HG03139 (cell line): ENCODE measurements around the gene LOXL3.

Experiments
- ATAC-seq: cut with Tn5 transposase; IDR thresholded peaks from one replicate; pipeline ENCODE4 v1.9.1; 2021; ENCODE audit not compliant: unreplicated experiment

The LOXL3 gene

DNA sequence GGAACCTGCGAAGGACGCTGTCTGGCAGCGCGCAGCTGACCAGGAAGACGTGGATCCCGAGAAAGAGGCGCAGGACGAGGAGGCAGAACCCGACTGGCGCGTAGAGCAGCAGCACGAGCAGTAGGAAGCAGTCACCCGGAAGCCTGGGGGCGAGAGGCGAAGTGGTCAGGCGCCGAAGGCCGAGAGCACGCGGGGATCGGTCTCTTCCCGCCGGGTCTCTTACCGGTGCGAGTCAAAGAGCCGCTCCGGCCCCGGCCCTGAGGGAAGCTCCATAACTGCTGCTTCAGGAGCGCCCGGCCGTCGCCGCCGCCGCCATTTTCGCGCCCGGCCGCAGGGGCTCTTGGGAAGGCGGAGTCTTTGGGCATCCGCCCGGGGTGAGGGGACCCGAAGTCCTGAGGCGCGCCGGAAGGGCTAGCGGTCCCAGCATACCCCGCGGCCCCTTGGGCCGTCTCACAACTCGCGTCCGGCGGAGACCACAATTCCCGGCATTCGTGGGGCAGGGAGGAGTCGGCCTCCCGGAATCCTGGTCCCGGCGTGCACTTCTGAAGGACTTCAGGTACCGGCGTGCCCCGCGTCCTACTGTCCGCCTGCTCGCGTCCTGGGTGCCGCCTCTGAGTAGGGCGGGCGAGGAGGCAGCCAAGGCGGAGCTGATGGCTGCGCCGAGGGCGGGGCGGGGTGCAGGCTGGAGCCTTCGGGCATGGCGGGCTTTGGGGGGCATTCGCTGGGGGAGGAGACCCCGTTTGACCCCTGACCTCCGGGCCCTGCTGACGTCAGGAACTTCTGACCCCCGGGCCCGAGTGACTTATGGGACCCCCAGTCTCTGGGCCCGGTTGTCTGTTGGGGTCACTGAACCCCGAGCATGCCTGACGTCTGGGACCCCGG lies 24.1 kb downstream of the LOXL3 start, which contains the start of the genes AUP1 and HTRA2:
AUP1 (minus strand) TSS at position 350 of the 882 bp plus-strand sequence; CDS start at position 273, 77 bp downstream.
HTRA2 (plus strand) TSS at position 577 of the 882 bp plus-strand sequence; CDS start at position 651, 74 bp downstream.
- ATAC-seq: peak; percentile 71

DNA sequence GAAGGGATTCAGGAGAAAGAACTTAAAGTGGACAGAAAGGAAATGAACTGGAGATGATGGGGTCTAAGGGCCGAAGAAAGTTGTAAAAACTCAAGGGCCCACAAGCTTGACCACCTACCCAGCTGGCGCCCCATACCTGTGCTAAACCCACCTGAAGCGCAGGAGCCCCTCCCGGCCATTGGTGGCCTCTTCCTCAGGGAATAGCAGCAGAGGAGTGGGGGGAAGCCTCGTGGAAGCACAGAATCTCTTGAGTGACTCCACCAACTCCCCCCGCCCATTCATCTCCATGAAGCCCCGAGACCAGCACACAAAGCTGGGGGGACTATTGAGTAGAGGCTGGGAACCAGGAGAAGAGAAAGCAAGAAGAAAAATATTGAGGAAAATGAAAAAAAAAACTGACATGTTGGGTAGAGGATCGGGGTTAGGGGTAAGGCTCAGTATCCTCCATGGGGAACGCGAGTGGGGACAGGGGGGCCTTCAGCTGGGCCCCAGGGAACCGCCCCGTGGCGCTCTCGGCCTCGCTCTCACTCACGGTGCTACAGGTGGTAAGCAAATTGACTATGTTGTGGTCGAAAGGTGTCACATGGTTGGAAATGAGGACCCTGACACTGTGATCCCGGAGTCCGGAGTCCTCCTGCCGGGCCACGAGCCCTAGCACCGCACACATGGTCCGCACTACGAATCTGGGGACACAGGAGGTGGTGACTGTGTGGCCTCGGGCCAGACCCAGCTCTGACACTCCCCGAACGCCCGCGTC lies 25.0 kb downstream of the LOXL3 start:
- peak; percentile 12 for ATAC-seq

DNA sequence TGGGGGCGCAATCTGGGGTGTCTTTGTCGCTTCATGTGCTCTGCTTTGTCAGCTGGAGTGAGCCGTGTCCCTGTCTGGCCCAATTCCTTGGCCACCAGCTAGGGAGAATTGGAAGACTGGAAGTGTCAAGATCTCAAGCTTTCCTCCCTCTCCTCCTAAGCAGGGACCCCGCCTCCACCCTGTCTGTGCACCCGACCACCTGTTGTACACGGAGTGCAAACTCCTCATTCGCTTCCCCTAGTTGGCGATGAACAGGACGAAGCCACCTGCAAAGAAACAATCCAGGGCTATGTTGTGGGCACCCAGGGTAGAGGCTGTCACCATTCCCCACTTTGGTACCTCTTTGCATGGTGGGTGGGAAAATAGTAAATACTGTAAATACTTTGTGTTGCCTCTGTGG lies 26.0 kb downstream of the LOXL3 start:
- ATAC-seq: no peak

DNA sequence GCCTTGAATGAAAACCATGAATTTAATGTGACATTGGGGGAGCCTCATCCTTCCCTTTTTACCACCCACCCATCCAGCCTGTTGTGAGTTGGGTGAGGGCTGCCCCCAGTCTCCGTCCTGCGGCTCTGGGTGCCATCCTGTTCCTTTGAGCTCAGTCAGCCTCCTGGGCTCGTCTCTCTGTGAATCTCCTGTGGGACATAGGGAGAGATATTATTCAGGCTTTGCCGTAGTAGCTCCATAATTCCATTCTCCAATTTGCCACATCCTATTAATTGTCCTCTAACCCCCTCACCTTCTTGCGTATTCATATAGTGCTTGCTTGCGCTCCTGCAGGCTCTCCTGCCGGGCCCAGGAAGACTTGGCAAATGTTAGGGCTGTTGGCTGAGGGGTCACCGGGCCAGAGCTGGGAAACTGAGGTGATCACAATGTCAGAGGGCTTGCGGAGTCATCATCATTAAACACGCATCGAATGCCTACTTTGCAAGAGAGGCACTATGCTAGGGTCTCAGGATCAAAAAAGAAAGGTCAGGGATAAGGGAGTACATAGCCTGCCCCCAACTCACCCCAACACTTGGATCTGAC lies 27.0 kb downstream of the LOXL3 start:
- no peak for ATAC-seq

DNA sequence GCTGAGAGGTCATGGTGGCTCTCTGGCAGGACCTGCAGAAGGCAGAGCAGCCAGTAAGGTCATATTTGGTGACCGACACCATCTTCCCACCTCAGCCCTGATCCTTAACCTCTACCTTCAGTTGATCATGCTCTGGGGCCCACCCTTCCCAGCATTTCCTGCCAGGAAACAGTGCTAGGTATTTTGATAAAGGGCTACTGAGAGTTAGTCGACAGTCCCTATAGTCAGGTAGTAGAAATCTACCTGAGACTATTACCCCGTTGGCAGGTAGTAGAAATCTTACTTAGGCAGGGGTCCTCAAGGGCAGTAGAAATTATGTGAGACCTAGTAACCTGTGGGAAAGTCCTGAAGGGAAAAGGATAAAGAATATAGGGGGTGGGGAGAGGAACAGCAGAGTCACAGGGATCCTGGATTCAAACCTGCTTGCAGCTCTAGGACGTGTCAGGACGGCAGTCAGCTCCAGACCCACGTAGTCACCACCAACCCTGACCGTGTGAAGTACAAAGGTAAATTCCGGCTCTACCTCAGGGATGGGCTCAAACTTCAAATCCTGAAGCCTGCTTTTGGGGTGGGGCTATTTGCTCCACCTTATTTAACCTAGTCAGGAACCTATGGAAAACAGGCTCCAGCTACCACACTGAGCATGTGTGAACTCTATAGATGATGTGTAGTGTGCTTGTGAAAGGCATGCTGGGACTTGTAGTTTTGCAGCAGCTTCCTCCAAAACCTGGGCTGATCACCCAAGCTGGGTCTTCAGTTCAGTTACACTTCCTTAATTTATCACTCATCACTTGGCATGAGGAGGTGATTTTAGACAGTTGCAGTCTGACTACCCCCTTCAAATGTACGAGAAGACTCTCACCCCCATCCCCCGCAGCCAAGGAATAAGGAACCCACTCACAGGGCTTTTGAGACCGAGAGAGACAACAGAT lies 27.8 kb downstream of the LOXL3 start, which contains the start of gene DQX1:
DQX1 (minus strand) TSS at position 515 of the 932 bp plus-strand sequence; CDS start at position 13, 502 bp downstream.
- no peak for ATAC-seq

DNA sequence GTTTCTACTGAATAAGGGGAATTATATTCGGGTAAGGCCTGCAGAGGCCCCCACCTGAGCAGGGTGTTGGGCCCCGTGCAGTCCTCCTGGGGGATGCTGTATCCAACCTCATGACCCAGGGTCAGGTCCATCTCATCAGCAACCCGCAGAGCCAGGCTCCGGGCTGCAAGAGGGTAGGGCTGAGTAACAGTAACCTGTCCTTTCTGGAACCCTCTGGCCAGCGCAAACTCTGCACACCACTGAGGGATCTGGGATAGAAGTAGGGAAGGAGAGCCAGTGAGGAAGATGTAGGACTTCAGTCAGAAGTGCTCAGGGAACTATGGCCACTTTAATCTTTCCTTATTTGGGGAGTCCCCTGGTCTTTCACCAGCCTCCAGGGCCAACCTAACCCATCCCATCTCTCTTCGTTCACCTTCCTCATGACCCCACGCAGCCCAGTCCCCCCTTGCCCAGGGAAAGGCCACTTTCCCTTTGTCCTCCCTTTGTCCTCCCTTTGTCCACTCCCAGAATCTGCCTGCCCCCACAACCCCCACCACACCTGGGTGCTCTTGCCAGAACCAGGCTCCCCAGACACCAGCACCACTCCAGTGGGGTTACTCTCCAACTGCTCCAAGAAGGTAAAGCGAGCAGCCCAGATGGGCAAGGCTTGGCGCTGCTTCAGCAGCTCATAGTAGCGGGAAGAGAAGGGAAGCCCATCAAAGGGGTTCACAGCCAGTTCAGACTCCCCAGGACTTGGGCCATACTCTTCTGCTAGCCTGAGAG lies 28.6 kb downstream of the LOXL3 start:
- no peak for ATAC-seq

DNA sequence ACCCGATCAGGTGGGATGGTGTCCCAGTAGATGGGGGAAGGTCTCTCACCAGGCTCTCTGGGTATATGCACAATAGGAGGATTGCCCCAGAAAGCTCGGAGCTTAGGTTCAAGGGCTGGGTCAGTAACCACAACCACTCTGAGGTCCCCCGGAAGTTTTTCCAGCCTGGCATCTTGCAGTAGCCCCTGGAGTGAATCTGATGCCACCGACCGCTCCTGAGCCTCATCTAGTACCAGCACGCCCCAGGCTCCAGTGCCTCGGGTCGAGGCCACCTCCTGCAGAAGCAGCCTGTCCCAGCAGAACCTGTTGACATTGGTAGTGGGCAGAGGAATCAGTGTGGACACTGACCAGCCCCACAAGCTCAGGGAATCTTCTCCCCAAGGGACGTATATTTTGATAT lies 29.7 kb downstream of the LOXL3 start:
- no peak for ATAC-seq

DNA sequence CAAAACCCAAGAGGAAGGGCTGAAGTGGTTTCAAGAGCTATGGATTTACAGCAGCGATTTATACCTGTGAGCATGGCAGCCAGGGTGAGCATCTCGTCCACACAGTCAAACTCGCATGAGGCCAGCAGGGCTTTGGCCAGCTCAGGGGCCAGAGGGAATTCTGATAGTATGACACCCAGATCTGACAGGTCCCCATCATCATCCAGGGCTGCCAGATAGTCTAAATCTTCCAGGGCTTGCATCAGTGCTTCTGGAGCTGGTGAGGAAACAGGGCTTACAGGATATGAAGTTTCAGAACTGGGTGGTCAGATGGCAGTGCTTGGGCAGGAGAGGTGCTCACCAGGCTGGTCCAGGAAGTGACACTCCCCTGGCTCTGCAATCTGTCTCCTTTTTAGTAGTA lies 31.2 kb downstream of the LOXL3 start:
- ATAC-seq: no peak

DNA sequence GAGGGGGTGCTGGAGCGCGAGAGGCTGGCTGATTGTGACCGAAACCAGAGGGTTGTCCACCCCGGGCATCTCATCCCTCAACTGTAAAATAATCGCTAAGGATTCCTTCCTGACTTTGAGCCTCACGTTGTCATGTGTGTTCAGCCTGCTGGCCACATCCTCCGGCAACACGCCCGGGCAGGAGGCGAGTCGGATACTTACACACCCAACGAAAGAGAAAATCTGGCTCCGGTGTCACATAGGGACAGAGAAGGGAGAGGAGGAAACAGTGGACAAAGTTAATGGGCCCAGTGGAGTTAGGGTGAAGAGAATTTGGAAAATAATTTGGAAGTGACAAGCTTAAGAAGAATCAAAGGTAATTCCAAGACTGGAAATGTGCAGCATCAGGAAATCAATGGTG lies 37.1 kb downstream of the LOXL3 start:
- no peak for ATAC-seq

DNA sequence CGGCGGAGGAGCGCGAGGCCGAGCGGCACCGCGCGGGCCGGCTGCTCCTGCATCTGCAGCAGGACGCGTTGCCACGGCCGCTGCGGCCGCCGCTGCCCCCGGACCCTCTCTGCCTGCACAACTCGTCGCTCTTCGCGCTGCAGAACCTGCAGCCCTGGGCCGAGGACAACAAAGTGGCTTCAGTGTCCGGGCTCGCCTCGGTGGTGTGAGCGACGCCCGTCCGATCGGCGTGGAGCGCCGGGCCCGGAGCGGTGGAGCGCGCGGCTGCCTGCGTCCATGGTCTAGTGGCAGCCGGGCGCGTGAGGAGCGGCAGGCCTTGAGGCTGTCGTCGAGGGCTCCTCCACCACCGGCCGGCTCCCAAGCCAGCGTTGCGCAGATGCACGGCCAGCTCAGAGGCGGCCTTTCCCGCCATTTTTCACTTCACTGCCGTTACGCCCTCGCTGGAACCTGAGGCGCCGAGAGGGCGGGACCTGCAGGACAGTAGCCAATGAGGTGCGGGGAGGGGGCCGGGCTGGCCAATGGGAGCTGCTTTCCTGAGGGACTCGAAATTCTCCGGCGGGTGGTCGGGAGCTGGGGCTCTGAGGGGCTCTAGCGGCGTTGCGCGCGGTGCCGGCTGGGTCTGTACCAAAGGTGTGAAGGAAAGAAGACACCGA lies 37.6 kb downstream of the LOXL3 start:
- peak; percentile 63 for ATAC-seq

DNA sequence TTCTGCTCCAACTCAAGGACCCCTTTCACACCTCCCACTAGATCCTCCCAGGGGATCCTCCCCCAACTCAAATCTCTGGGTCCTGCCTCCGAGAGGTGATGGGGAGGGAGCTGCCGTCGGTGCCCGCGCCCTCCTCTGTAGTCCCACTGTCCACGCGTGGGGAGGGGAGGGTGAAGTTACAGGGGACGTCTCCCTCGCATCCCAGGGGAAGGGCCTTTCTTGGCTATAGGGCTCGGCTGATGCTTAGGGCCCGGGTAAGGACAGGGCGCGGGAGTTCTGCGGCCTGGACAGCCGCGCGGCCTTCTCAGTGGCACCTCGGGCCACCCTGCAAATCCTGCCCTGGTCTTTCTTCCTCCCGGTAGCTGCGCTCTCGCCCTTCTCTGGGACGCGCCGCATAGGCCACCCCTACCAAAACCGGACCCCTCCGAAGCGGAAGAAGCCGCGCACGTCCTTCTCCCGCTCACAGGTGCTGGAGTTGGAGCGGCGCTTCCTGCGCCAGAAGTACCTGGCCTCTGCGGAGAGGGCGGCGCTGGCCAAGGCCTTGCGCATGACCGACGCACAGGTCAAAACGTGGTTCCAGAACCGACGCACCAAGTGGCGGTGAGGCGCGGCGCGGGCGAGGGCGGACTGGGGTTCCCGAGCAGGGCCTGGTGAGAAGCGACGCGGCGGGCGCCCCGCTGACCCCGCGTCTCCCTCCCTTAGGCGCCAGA lies 38.3 kb downstream of the LOXL3 start:
- ATAC-seq: peak; percentile 29

DNA sequence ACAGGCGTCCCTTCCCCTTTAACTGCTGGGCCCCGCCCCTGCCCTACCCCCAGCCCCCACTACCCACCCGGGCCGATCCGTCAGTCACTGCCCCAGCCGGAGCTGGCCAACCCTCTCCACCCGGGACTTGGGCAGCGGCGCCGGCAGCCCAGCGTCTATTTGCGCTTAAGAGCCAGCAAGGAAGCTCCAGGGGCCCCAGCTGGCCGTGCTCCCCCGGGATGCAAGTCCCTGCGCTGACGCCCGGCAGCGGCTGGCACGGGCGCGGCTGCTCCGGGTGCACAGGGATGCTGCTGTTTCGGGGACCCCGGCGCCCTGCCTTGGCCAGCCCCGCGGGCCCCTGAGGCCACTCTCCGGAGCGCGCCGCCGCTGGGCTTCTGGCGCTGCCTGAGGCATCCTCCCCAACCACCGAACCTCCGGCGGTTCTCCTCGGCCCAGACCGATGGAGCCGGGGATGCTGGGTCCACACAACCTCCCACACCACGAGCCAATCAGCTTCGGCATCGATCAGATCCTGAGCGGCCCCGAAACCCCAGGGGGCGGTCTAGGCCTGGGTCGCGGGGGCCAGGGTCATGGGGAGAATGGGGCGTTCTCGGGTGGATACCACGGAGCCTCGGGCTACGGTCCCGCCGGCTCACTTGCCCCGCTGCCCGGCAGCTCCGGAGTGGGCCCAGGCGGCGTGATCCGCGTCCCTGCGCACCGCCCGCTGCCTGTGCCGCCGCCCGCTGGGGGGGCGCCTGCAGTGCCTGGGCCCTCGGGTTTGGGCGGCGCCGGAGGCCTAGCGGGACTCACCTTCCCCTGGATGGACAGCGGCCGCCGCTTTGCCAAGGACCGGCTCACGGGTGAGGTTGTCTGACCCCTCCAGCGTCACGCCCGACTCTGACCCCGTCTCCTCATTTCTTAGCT lies 39.1 kb downstream of the LOXL3 start, which contains the start of gene TLX2:
TLX2 (plus strand) TSS at position 83 of the 903 bp plus-strand sequence; CDS start at position 440, 357 bp downstream.
- no peak for ATAC-seq

DNA sequence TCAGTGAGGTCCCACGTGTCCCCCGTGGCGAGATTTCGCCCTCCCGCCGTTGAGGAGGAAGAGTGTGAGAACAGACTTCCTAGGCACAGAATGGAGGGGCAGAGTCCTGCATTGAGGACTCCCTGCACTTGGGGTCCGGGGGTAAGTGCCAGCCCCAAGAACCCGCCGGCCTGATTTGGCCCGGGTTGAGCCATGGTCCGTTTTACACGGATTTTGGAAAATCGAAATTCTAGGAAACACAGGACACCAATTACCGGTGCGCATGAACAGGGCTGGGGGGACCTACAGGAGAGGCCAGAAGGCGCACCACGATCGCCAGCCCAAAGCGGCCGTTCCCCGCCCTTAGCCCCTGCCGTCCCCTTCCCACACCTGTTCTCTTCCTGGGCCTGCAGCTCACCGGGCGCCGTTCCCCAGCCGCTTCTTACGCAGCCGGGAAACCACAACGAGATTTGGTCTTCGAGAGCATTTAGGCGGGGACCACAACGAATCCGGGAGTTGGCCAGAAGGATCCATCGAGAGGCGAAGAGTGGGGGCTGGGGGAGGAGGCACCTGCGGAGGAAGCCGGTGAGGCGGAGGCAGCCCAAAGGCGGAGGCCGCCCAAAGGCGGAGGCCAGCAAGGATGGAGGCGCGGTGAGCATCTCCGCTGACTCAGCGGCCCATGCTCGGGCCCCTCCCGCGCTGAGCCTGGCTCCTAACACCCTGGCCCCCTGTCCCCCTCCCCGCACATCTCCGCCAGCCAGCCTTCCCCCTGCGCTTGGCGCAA lies 40.0 kb downstream of the LOXL3 start:
- ATAC-seq: no peak

DNA sequence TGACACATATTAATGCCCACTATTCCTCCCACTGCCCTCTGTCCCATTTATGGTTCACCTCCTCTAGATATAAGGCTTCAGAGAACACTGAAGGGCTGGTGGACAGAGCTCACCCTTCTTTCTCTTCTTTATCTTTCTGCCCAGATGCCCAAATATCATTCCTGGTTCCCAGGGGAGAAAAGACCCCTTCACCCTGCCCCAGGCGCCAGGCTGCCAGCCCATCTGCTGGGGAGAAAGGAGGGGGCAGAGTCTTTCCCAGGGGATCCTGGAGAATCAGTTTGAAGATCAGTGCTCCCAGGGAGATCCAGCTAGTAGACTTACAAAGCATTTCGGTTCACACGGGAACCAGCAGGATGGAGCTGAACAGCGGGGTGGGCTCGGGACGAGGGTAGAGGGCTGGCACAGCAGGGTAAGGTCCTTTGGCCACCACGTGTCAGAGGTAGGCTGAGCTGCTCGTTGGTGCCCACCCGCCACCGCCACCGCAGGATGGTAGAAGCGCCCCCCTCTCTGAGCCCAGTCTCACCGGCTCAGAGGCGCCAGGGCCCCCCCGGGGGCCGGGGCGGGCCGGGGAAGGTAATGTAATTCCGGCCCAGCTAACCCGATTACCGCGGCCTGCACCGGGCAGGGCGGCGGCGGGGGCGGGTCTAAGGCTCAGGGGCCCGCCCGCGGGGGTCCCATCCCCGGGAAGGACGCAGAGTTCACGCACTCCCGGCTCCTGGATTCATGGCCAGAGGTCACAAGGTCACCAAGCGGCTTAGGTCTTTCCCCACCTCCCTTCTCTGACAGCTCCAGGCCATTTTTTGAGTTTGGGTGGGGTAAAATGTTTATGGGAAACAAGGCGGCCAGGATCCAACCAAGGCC lies 40.8 kb downstream of the LOXL3 start:
- no peak for ATAC-seq

DNA sequence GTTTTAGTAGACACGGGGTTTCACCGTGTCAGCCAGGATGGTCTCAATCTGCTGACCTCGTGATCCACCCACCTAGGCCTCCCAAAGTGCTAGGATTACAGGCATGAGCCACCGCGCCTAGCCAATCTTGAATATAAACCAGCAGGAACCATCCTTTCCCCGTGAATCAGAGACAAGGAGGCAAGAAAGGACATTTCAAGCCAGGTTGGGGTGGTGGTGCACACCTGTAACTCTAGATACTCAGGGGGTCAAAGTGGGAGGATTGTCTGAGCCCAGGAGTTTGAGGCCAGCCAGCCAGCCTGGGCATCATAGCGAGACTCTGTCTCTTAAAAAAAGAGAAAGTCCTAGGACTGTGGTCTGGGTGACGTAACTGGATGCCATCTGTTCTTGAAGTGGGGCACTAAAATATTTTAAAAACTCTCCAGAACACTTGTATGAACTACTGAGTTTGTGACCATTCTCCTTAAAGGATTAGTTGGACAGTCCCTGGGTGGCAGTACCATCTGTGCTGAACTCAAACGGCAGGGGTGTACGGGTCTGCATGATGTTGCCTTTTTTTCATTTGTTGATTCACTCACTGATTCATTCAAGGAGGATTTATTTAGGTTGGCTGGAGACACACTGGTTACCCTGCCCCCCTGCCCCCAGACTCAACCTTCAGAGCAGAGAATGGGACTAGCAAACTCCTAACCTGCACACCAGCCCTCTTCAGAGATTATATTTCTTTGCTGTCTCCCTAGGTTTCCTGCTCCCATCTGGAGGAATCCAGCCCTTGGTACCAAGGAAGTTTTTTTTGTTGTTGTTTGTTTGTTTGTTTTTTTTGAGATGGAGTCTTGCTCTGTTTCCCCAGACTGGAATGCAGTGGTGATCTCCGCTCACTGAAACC lies 42.4 kb downstream of the LOXL3 start:
- ATAC-seq: no peak
